GM12892 (cell line): ENCODE results near the gene CSTPP1.

Source experiments
- POLR2A ChIP-seq: IDR thresholded peaks from 2 replicates; pipeline ENCODE4 v1.6.1; 2011; ENCODE audit warnings: low read depth, low read length, control low read depth
- POLR2AphosphoS5 ChIP-seq: IDR thresholded peaks from 2 replicates; pipeline ENCODE4 v1.6.1; 2011; ENCODE audit warnings: low read depth, low read length, control low read depth
- TAF1 ChIP-seq: IDR thresholded peaks from 2 replicates; pipeline ENCODE4 v1.6.1; 2011; ENCODE audit warnings: low read depth, mild to moderate bottlenecking, control low read depth, low read length, borderline replicate concordance

- TF ChIP-seq POLR2A (no peak), TAF1 (no peak), POLR2AphosphoS5 (no peak)
Observed at GRCh38 chr11:46958777-46959176, 22.2 kb downstream of the CSTPP1 start.
